CD4-positive, alpha-beta T cell (primary cell): ENCODE measurements around the gene ATOX1. TPM values are rescaled to one million over a fixed set of nuclear protein-coding genes. Genes with fewer than 3 reads are reported as not detected.
A peak's percentile ranks its signal among the peaks of the same experiment; 100 is the strongest.

Source experiments
- ATAC-seq: fragments of 200-7000 bp; cut with Tn5 transposase; one replicate; pipeline ENCODE4 v1.10.0; 2022; ENCODE audit warnings: mild to moderate bottlenecking; ENCODE audit not compliant: poor library complexity
- CTCF ChIA-PET: fragments of 350-600 bp; sonication (Branson Sonifier 250); formaldehyde crosslinking; loops from one replicate; lab custom pipeline; 2021; ENCODE audit warnings: antibody characterized with exemption, inconsistent platforms; lab: Charles Lee
- POLR2A ChIA-PET: fragments of 350-600 bp; sonication (Branson Sonifier 250); formaldehyde crosslinking; loops from one replicate; lab custom pipeline; 2021; ENCODE audit warnings: antibody characterized with exemption, inconsistent platforms; lab: Charles Lee
- DNase-seq, 14 experiments: peaks; one replicate each; pipeline ENCODE4 v3.0.0-alpha.2; 2013 to 2020; ENCODE audit warnings: mixed read lengths in 2 of 14
- H3K27ac ChIP-seq, 2 donors: one replicate each; pipeline versions ENCODE4 v1.5.1 to v1.7.0; 2013; ENCODE audit warnings: low read length in 2 of 2, low read depth in 1 of 2, mild to moderate bottlenecking in 1 of 2
- H3K27me3 ChIP-seq, 2 experiments: 1 replicate in 1 of 2; 2 replicates in 1 of 2; pipeline versions ENCODE4 v1.6.1 to v1.7.0; 2013; ENCODE audit warnings: low read length in 2 of 2, control low read depth in 1 of 2, mild to moderate bottlenecking in 1 of 2, moderate library complexity in 1 of 2; ENCODE audit not compliant: insufficient read depth in 2 of 2, control insufficient read depth in 1 of 2
- H3K36me3 ChIP-seq: one replicate; pipeline ENCODE4 v1.6.1; 2013; ENCODE audit warnings: low read length, control low read depth; ENCODE audit not compliant: insufficient read depth
- H3K4me1 ChIP-seq: one replicate; pipeline ENCODE4 v1.6.1; 2013; ENCODE audit warnings: low read length, control low read depth; ENCODE audit not compliant: insufficient read depth
- H3K4me3 ChIP-seq: one replicate; pipeline ENCODE4 v1.5.1; 2013; ENCODE audit warnings: mild to moderate bottlenecking, low read length, moderate library complexity
- H3K9me3 ChIP-seq, 2 experiments: 1 replicate in 1 of 2; 2 replicates in 1 of 2; pipeline versions ENCODE4 v1.6.1 to v1.7.0; 2013; ENCODE audit warnings: low read length in 2 of 2, mild to moderate bottlenecking in 2 of 2, control low read depth in 1 of 2, moderate library complexity in 1 of 2; ENCODE audit not compliant: control insufficient read depth in 1 of 2, insufficient read depth in 1 of 2
- H3K27ac Mint-ChIP-seq: one replicate; pipeline ENCODE4 v1.8.0; 2020; ENCODE audit warnings: mixed read lengths
- H3K27me3 Mint-ChIP-seq: one replicate; pipeline ENCODE4 v1.8.0; 2021; ENCODE audit warnings: mixed read lengths
- H3K36me3 Mint-ChIP-seq: one replicate; pipeline ENCODE4 v1.8.0; 2021; ENCODE audit warnings: low read depth, mixed read lengths
- H3K4me1 Mint-ChIP-seq: one replicate; pipeline ENCODE4 v1.8.0; 2021; ENCODE audit warnings: low read depth, mixed read lengths
- H3K4me3 Mint-ChIP-seq: one replicate; pipeline ENCODE4 v1.8.0; 2020; ENCODE audit warnings: mild to moderate bottlenecking, mixed read lengths
- H3K9me3 Mint-ChIP-seq: one replicate; pipeline ENCODE4 v1.8.0; 2020; ENCODE audit warnings: mixed read lengths
- intact Hi-C, 2 experiments: fragments of 100-400 bp; cut with DNase I in 1 of 2; cut with micrococcal nuclease in 1 of 2; formaldehyde crosslinking; loops; one replicate each; pipeline versions ENCODE4 v1.15.1 to v1.9.0; 2023 to 2025; cut with DNase I, micrococcal nuclease
- total RNA-seq, 174 experiments: library from RNA in 2 of 174; stranded (reverse) in 2 of 174; gene quantifications; one replicate each; pipeline ENCODE4 v1.2.3 and lab custom pipeline; 2021 to 2026
- TF ChIP-seq, protein P1 (sequence below): fragments of 200-600 bp; IDR thresholded peaks from one replicate; pipeline ENCODE4 v1.8.0; 2022; ENCODE audit warnings: antibody characterized with exemption, mild to moderate bottlenecking

The ATOX1 gene
- total RNA-seq, 2 experiments from 2014 or later = 11.2 to 13.3 TPM

DNA sequence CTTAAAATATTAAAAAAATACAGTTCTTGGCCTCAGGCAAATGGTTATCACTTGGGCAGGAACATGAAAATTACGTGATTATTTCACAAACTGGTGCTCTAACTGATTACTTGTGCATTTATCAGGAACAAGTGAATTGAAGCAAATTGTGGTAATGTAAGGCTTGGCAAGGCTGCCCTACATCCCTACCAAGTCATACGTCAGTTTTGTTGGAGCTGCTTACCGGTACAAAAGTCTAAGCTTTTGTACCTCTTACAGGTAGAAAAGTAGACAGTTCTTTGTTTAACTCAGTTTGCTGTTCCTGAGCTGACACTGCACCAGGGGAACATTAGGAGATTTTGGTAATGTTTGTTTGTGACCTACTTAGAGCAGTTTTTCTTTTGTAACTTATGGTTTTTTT is 15.5 kb upstream of the ATOX1 start:
- H3K36me3 Mint-ChIP-seq = peaks cover 41% of the 10 kb centered on the region
- H3K4me1 Mint-ChIP-seq = peaks cover 63% of the 10 kb centered on the region
- ATAC-seq = no peak
- H3K27me3 Mint-ChIP-seq = no peaks in the 10 kb centered on the region
- Histone ChIP-seq H3K27ac (no peak overlapping the region), H3K9me3 (no peaks in the 10 kb centered on the region), H3K36me3 (peaks cover 16% of the 10 kb centered on the region), H3K27me3 (no peaks in the 10 kb centered on the region), H3K4me1 (peaks cover 47% of the 10 kb centered on the region), H3K4me3 (peak overlapping the region; percentile 88)
- peak overlapping the region; percentile 57 for H3K27ac Mint-ChIP-seq
- intact Hi-C loops = loop anchor here (5.0 to 10.0 kb wide), 5 partner anchors 119 to 1417 kb away; partner anchors contain the start of genes TCOF1 (in 2 of the 2), CCDC69 (in 1 of the 2), GM2A (in 1 of the 2) and SLC36A1 (in 1 of the 2)
- TF ChIP-seq, protein P1, sequence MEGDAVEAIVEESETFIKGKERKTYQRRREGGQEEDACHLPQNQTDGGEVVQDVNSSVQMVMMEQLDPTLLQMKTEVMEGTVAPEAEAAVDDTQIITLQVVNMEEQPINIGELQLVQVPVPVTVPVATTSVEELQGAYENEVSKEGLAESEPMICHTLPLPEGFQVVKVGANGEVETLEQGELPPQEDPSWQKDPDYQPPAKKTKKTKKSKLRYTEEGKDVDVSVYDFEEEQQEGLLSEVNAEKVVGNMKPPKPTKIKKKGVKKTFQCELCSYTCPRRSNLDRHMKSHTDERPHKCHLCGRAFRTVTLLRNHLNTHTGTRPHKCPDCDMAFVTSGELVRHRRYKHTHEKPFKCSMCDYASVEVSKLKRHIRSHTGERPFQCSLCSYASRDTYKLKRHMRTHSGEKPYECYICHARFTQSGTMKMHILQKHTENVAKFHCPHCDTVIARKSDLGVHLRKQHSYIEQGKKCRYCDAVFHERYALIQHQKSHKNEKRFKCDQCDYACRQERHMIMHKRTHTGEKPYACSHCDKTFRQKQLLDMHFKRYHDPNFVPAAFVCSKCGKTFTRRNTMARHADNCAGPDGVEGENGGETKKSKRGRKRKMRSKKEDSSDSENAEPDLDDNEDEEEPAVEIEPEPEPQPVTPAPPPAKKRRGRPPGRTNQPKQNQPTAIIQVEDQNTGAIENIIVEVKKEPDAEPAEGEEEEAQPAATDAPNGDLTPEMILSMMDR = no peak
- ChIA-PET CTCF (interaction anchor here (0.9 to 1.4 kb wide), 2 partner anchors 14 to 122 kb away, joined by 3 read pairs; no protein-coding TSS in a partner anchor), POLR2A (interaction anchor here (1.5 kb wide), 1 partner anchor 21 kb away, joined by 4 read pairs; no protein-coding TSS in a partner anchor)
- H3K9me3 Mint-ChIP-seq = no peaks in the 10 kb centered on the region
- peak overlapping the region; percentile 90 for H3K4me3 Mint-ChIP-seq
- DNase-seq = peak in 1 of 14 experiments; percentile 18

DNA sequence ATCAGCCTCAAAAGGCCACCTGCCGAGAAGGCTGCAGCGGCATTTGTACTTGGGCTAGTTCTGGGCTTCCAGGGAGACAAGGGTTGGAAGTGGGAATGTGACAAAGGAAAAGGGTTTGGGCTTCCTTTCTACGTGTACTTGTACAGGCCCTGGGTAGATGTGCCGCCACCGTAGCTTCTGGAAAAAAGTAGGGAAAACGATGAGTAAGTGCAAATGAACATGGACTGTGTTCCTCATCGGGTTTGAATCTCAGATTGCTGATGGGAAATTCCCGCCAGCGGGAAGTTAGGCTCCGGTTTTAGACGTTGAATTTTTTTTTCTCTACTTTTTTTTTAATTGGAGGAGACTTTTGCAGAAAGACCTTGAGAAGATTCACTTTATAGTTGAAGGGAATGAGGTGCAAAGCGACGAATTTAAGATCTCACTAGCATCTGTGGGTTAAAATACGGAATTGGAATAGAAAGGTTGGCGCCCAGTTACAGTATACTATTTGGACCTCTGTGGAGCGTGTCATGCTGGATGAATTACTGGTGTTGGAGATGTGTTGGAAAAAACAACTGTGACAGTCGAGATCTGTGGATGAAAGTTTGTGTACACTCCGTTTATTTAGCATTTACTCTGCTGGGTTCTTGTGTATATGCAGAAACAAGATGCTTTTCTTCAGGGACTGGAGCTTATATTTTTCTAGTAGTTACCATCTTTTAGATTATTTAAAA is 14.6 kb upstream of the ATOX1 start:
- Histone ChIP-seq H3K27ac (peak overlapping the region; percentile 56 to 68), H3K27me3 (no peaks in the 10 kb centered on the region), H3K4me3 (peak overlapping the region; percentile 88), H3K4me1 (peaks cover 39% of the 10 kb centered on the region), H3K36me3 (peaks cover 12% of the 10 kb centered on the region), H3K9me3 (no peaks in the 10 kb centered on the region)
- TF ChIP-seq, protein P1 = no peak
- ChIA-PET POLR2A (interaction anchor here (1.0 to 3.4 kb wide), 8 partner anchors 8 to 325 kb away, joined by 3 to 160 read pairs (median 14); partner anchors contain the start of genes ATOX1 and SLC36A1), CTCF (interaction anchor here (1.4 to 1.6 kb wide), 2 partner anchors 9 to 15 kb away, joined by 3 to 4 read pairs; no protein-coding TSS in a partner anchor)
- Mint-ChIP-seq H3K9me3 (no peaks in the 10 kb centered on the region), H3K4me3 (peak overlapping the region; percentile 90), H3K36me3 (peaks cover 37% of the 10 kb centered on the region), H3K27me3 (no peaks in the 10 kb centered on the region), H3K27ac (no peak overlapping the region), H3K4me1 (peaks cover 63% of the 10 kb centered on the region)
- DNase-seq (peak in 2 of 14 experiments; percentile 49 to 55), ATAC-seq (no peak)
- intact Hi-C loops = loop anchor here (5.0 to 10.0 kb wide), 5 partner anchors 118 to 1416 kb away; partner anchors contain the start of genes TCOF1 (in 2 of the 2), CCDC69 (in 1 of the 2), GM2A (in 1 of the 2) and SLC36A1 (in 1 of the 2)

DNA sequence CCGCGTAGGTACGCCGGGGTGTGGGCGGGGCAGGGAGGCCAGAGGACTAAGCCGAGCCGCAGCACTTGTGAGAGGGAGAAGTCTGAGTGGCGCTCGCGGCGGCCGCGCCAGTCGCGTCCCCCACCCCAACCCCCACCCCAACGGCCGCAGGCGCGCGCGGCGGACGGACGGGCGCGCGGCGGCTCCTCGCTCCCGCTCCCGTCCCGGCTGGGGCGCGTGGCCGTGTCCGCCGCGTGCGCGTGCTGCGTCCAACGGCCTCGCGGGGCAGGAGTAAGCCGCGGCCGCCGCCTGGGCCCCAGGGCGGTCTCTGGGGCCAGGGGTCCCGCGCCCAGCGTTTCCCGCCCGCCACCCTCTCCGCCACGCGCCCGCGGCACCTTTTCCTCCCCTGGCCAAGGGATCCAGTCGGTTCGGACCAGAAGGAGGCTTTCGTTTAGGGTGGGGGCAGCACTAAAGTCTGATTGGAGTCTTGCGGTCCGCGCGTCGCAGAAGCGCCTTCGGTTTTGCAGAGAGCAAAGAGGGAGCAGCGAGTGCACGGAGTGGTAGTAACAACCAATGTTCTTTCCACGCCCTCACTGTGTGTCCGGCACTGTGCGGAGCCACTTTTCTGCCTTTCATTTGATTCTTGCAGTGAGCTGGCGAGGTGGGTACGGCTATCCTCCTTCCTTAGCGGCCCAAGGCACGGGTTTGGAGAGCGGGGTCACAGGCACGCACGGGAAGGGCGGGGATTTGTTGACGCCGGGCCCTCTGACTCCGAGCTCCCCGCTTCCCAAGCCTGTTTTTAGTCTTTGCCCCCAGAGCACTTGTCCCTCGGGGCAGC is 13.8 kb upstream of the ATOX1 start:
- no peaks in the 10 kb centered on the region for H3K27me3 ChIP-seq
- no peaks in the 10 kb centered on the region for H3K9me3 ChIP-seq
- H3K4me3 ChIP-seq = peak overlapping the region; percentile 88
- H3K36me3 Mint-ChIP-seq = peaks cover 29% of the 10 kb centered on the region
- H3K27ac ChIP-seq = peak overlapping the region; percentile 68 to 74
- H3K27ac Mint-ChIP-seq = no peak overlapping the region
- ChIA-PET CTCF (interaction anchor here (1.1 to 2.1 kb wide), 8 partner anchors 9 to 325 kb away, joined by 4 to 20 read pairs (median 6); partner anchors contain the start of gene SLC36A1), POLR2A (interaction anchor here (0.7 to 3.4 kb wide), 25 partner anchors 8 to 1360 kb away, joined by 3 to 160 read pairs (median 6); partner anchors contain the start of genes ATOX1, CD74, DCTN4 and GM2A)
- H3K9me3 Mint-ChIP-seq = no peaks in the 10 kb centered on the region
- no peak for ATAC-seq
- DNase-seq = peak in 12 of 14 experiments; percentile 20 to 69 (median 30)
- H3K4me1 ChIP-seq = peaks cover 35% of the 10 kb centered on the region
- H3K4me1 Mint-ChIP-seq = peaks cover 55% of the 10 kb centered on the region
- H3K27me3 Mint-ChIP-seq = no peaks in the 10 kb centered on the region
- peak overlapping the region; percentile 90 for H3K4me3 Mint-ChIP-seq
- intact Hi-C loops = loop anchor here (5.0 to 10.0 kb wide), 5 partner anchors 117 to 1415 kb away; partner anchors contain the start of genes TCOF1 (in 2 of the 2), CCDC69 (in 1 of the 2), GM2A (in 1 of the 2) and SLC36A1 (in 1 of the 2)
- H3K36me3 ChIP-seq = peaks cover 4% of the 10 kb centered on the region
- TF ChIP-seq, protein P1 = no peak
